ENCODE results near the gene SOX6. TPM values are rescaled to one million over a fixed set of nuclear protein-coding genes. Genes with fewer than 3 reads are reported as not detected.

Gene SOX6
- total RNA-seq, 1 donor from 2014 or later = 7.6 TPM

DNA sequence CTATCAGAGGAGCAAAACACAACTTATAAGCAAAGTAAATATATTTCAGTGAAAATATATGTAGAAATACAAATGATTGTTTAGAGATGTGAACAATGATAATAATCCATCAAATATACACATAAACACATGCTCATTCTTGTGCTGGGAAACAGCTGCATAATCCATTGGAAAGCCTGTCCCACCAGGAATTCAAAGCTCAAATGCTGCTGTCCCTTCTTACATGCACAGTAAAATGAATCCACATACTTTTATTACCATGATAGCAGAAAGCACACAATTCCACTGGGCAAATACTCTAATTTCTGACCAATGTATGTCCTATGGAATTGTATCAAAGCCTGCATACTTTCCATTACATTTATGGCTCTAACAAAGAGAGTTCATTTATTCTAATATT is 44.5 kb downstream of the SOX6 start:
- Mint-ChIP-seq H3K36me3 (peaks cover 4% of the 10 kb centered on the region), H3K27me3 (ENCODE audit: insufficient read depth, low read depth) (no peaks in the 10 kb centered on the region), H3K4me3 (no peak overlapping the region), H3K9me3 (no peaks in the 10 kb centered on the region), H3K4me1 (peaks cover 26% of the 10 kb centered on the region), H3K27ac (no peak overlapping the region)
- TF ChIP-seq, protein P1, sequence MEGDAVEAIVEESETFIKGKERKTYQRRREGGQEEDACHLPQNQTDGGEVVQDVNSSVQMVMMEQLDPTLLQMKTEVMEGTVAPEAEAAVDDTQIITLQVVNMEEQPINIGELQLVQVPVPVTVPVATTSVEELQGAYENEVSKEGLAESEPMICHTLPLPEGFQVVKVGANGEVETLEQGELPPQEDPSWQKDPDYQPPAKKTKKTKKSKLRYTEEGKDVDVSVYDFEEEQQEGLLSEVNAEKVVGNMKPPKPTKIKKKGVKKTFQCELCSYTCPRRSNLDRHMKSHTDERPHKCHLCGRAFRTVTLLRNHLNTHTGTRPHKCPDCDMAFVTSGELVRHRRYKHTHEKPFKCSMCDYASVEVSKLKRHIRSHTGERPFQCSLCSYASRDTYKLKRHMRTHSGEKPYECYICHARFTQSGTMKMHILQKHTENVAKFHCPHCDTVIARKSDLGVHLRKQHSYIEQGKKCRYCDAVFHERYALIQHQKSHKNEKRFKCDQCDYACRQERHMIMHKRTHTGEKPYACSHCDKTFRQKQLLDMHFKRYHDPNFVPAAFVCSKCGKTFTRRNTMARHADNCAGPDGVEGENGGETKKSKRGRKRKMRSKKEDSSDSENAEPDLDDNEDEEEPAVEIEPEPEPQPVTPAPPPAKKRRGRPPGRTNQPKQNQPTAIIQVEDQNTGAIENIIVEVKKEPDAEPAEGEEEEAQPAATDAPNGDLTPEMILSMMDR (IDR thresholded peaks at IDR 0.05) = no peak
- TF ChIP-seq EZH2phosphoT487 (IDR thresholded peaks at IDR 0.05) (no peak), EZH2 (IDR thresholded peaks at IDR 0.05) (no peak)
- Histone ChIP-seq H3F3A (ENCODE audit: low read depth) (peaks cover 10% of the 10 kb centered on the region), H3K27me3 (peaks cover 28% of the 10 kb centered on the region), H4K20me1 (ENCODE audit: low read depth) (no peaks in the 10 kb centered on the region), H2AFZ (replicated peaks) (no peak overlapping the region), H3K4me2 (no peak overlapping the region), H3K4me1 (peaks cover 36% of the 10 kb centered on the region), H3K4me3 (no peak overlapping the region), H3K9ac (no peak overlapping the region), H3K27ac (no peak overlapping the region), H3K36me3 (no peaks in the 10 kb centered on the region), H3K9me3 (ENCODE audit: low read depth) (no peaks in the 10 kb centered on the region), H3K79me2 (ENCODE audit: low read depth) (no peaks in the 10 kb centered on the region)
- no peak for DNase-seq (ENCODE audit: low spot score)

DNA sequence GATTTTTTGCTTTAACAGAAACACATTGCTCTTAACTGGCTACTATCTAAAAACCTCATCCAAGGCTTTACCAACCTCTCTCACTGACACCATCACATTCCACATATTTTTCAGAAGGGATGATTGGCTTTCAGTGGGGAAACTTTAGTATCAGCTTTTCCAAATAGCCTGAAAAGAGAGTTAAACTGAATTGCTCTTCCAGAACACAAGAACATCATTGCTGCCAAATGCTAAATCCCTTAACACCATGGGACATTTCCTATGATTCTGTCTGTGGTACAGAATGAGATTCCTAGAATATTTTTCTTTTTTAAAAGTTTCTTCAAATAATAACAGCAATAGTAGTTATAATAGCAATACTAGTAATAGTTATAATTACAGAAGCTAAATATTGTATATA is 45.4 kb downstream of the SOX6 start:
- H4K20me1 ChIP-seq (ENCODE audit: low read depth) = no peaks in the 10 kb centered on the region
- H3K4me3 ChIP-seq = no peak overlapping the region
- TF ChIP-seq EZH2phosphoT487 (IDR thresholded peaks at IDR 0.05) (no peak), EZH2 (IDR thresholded peaks at IDR 0.05) (no peak)
- TF ChIP-seq, protein P1 (IDR thresholded peaks at IDR 0.05) = no peak
- peaks cover 1% of the 10 kb centered on the region for H3K36me3 Mint-ChIP-seq
- no peak overlapping the region for H3K9ac ChIP-seq
- H3K4me1 Mint-ChIP-seq = peaks cover 26% of the 10 kb centered on the region
- no peak overlapping the region for H2AFZ ChIP-seq (replicated peaks)
- no peaks in the 10 kb centered on the region for H3K36me3 ChIP-seq
- no peak overlapping the region for H3K4me3 Mint-ChIP-seq
- no peaks in the 10 kb centered on the region for H3K79me2 ChIP-seq (ENCODE audit: low read depth)
- peaks cover 36% of the 10 kb centered on the region for H3K4me1 ChIP-seq
- H3K27ac Mint-ChIP-seq = no peak overlapping the region
- no peak for DNase-seq (ENCODE audit: low spot score)
- H3K27ac ChIP-seq = no peak overlapping the region
- peaks cover 2% of the 10 kb centered on the region for H3K9me3 Mint-ChIP-seq
- H3K9me3 ChIP-seq (ENCODE audit: low read depth) = no peaks in the 10 kb centered on the region
- H3K27me3 ChIP-seq = peaks cover 37% of the 10 kb centered on the region
- H3K4me2 ChIP-seq = no peak overlapping the region
- no peaks in the 10 kb centered on the region for H3K27me3 Mint-ChIP-seq (ENCODE audit: insufficient read depth, low read depth)
- H3F3A ChIP-seq (ENCODE audit: low read depth) = peaks cover 10% of the 10 kb centered on the region

DNA sequence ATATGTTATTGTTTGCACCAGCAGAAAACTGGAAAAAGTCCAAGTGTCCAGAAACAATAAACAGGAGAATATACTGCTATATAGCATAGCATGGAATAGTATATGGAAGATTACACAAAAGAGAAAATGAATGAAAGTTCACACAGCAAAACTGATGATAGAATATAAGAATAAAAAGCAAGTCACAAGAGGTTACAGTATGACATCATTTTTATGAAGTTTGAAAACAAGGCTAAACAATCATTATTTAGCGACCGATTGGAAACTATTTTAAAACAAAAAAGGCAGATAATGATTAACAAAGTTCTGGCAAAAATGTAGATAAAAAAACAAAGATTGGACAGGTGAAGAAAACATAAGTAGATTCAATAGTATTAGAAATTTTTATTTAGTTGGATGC is 47.1 kb downstream of the SOX6 start:
- Histone ChIP-seq H3K4me2 (peak overlapping the region; percentile 48), H3K4me1 (peaks cover 30% of the 10 kb centered on the region)
- no peak overlapping the region for H3K4me3 Mint-ChIP-seq

More for the DNA sequence above, 47.1 kb downstream of the SOX6 start:
- no peaks in the 10 kb centered on the region for H3K36me3 Mint-ChIP-seq
- Histone ChIP-seq H3K79me2 (ENCODE audit: low read depth) (no peaks in the 10 kb centered on the region), H3K27me3 (peaks cover 49% of the 10 kb centered on the region), H2AFZ (replicated peaks) (no peak overlapping the region), H3K36me3 (no peaks in the 10 kb centered on the region), H3K4me3 (no peak overlapping the region), H3F3A (ENCODE audit: low read depth) (peaks cover 8% of the 10 kb centered on the region), H3K27ac (no peak overlapping the region), H3K9ac (no peak overlapping the region), H3K9me3 (ENCODE audit: low read depth) (no peaks in the 10 kb centered on the region), H4K20me1 (ENCODE audit: low read depth) (no peaks in the 10 kb centered on the region)
- no peaks in the 10 kb centered on the region for H3K27me3 Mint-ChIP-seq (ENCODE audit: insufficient read depth, low read depth)
- TF ChIP-seq EZH2phosphoT487 (IDR thresholded peaks at IDR 0.05) (no peak), EZH2 (IDR thresholded peaks at IDR 0.05) (no peak)
- TF ChIP-seq, protein P1 (IDR thresholded peaks at IDR 0.05) = no peak
- peaks cover 26% of the 10 kb centered on the region for H3K4me1 Mint-ChIP-seq
- no peak overlapping the region for H3K27ac Mint-ChIP-seq
- no peak for DNase-seq (ENCODE audit: low spot score)
- peaks cover 2% of the 10 kb centered on the region for H3K9me3 Mint-ChIP-seq
